Stimulated activated CD4-positive, alpha-beta T cell treated with anti-CD3 and anti-CD28 coated beads, Interleukin-12 subunit alpha, Interleukin-12 subunit beta, amount 100 ng/mL, for 24 hours (primary cell): Measurements from ENCODE around the gene CCHCR1.

Experiments
- DNase-seq, 2 experiments: peaks; one replicate each; pipeline ENCODE4 v3.0.0-alpha.2; 2020; ENCODE audit warnings: low read depth in 2 of 2

CCHCR1 gene

DNA sequence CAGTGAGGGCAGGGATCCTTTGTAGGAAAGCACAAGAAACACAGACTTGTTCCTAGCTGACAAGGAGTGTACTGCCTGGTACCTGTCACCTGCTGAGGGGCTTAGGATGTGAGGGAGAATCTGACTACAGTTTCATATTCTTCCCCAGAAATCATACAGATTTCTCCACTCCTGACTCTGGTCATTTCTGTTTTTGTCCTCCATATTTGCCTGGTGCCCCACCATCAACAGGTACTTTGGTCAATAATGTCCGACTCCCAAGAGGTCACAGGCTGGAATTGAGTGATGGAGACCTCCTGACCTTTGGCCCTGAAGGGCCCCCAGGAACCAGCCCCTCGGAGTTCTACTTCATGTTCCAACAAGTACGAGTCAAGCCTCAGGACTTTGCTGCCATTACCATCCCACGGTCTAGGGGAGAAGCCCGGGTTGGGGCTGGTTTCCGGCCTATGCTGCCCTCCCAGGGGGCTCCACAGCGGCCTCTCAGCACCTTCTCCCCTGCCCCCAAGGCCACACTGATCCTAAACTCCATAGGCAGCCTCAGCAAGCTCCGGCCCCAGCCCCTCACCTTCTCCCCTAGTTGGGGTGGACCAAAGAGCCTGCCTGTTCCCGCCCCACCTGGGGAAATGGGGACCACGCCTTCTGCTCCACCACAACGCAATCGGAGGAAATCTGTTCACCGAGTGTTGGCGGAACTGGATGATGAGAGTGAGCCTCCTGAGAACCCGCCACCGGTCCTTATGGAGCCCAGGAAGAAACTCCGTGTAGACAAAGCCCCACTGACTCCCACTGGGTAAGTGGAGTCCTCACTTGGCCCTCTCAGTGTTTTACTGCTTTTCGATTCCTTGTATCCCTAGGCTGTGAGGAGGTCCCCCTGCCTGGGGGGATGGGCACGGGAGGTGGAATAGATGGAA, 3.9 kb upstream of the CCHCR1 start:
- no peak for DNase-seq

DNA sequence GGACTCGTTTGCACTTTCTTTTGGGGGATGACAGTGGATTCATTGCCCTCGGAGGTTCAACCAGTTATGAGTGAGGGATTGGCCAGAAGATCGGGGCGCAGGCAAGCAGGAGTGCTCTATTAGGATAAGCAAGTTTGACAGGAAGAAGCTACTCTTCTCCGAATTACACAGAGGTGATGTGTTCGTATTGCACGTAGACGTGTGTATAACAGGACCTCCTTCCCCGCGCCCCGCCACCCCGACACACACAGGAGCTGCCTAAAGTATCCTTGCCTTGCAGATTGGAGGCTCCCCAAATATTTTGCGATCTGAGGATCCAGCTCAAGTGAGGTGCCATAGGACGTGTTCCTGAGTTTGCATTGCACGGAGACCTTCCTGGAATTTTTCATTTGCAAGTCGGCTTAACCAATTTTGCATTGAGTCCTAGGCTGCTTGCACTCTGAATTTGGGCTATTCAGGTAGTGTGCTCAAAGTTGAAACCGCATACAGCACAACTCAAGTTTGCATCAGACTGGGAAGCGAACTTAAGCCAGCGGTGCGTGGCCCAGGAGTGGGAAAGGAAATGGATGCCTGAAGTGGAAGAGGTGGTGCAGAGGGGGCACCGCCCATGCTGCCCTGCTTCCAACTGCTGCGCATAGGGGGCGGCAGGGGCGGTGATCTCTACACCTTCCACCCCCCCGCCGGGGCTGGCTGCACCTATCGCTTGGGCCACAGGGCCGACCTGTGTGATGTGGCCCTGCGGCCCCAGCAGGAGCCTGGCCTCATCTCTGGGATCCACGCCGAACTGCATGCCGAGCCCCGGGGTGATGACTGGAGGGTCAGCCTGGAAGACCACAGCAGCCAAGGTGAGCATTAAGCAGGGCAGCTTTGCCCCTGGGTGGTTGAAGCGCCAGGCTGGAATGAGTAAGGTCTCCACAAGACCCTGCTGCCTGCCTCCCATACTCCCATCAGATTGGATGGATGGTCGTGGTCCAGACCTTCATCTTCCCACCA, 1.6 kb upstream of the CCHCR1 start:
- no peak for DNase-seq

DNA sequence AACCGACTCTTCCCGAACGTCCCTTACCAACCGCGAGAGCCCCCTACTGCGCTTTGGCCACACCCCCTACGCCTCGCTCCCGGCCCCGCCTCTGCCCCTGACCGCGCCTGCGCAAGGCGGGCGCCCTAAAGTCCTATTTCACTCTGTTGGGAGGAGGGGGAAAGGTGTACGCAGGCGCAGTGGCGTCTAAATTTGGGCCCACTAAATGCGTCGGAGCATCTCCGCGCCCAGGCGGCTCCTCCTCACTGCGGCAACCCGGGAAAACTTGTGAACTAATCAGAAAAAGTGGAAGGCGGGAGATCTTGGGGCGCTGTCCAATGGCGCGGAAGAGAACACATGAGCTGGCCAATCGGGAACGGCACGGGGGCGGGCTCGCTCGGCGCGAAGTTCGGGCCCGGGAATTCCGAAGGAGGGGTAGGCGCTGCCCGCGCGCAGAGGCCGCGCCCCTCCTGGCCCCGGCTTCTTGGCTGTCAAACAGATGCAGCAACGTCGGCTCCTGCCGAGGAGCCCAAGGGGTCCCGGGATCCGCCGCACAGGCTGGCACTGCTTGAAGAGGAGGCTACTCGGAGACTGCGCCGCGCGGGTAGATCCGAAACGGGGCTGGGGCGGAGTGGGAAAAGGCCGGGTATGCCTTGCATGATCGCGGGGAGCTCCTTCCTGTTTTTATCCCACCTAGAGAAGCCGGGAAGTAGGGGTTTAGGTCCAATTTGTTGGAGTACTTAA, 699 bp upstream of the CCHCR1 start, which contains the start of gene TCF19:
TSS of gene TCF19 (plus strand) at position 450 of the 723 bp plus-strand sequence. CDS start 881 bp downstream, outside the sequence.
- peak; percentile 99 for DNase-seq

DNA sequence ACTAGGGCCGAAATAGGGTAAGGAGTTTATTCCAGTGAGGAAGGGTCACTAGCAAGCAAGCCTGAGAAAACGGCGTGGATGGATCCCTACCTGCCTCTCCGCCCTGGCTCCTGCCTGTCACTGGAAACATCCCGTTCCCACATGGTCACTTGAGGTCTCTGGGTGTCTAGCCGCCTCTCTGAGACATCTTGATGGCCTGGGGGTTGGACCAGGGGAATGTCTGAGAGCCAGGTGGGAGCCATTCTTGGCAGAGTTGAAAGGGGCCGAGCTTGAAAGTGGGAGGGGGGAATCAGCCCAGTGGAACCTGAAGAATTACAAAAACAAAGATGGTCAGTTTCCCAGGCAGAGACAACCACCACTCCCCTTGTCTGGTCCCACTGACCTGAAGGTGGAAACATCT, 961 bp downstream of the CCHCR1 start:
- no peak for DNase-seq

DNA sequence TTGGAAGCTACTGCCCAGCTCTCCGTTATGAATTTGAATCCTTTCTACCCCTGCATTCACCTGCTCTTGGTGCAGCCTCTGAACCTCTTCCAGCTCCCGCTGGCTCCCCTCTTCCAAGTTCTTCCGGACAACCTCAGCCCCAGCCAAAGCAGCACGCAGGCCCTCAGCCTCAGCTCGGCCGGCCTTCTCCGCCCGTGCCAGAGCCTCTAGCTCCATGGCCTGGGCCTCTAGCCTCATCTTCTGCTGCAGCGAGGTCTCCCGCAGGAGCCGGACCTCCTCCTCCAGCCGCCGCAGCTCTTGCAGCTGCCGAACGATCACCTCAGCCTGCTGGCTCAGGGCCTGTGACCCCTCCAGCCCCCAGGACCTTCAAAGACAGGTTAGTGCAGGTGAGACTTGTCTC, 3.2 kb downstream of the CCHCR1 start:
- no peak for DNase-seq

DNA sequence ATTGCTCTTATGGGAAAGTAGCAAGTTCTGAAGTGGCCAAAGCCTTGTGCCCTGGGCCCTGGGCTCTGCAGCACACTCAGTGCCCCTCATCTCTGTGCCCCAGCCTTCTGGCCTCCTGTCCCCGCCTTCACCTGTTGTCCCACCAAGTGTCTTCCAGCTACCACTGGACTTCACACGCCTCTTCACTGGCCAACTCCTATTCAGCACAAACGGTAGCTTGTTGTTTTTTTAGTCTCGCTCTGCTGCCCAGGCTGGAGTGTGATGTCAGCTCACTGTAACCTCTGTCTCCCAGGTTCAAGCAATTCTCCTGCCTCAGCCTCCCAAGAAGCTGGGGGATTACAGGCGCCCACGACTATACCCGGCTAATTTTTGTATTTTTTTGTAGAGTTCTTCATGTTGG, 4.8 kb downstream of the CCHCR1 start:
- DNase-seq: no peak

DNA sequence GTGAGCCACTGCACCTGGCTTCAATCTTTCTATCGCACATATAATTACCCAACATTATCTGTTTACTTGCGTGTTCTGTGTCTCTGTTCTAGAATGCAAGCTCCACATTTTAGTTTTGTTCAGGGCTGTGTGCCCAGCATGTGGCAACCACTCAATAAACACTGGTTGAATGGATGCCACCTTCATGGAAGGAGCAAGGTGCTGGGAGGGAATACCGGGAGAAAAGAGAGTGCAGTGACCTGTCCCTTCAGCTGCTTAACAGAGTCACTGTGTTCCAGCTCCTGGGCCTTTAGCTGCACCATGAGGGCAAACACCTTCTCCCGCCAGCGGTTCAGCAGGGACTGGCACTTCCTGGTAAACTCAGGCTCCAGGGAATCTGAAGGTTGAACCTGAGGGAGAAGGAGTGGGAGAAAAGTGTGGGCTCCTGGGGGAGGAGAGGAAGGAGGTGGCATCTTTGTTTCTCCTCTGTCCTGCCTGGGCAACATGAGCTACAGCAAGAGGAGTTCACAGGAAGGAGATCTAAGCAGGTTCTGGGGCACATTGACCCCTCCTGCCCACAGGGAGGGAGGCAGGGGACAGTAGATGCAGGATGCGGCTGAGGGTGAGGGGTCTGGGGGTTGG, 7.7 kb downstream of the CCHCR1 start:
- DNase-seq: no peak

DNA sequence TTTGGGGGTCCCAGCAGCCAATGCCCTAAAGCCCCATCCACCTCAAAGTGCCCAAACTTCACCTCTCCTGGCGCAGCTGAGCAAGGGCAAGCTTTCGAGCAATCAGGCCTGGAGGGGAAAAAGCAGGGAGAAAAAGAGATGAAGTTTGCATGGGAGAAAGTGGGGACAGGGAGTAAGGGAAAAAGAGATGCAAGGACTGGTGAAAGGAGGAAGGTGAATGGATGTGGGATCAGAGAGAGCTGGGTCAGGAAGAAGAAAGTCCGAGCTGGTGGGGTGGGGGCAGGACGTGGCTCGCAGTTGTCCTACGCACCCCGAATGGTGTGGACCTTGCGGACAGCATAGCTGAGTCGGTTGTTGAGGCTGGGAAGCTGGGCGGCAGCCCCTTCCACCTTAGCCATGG, 12.2 kb downstream of the CCHCR1 start:
- DNase-seq: no peak

DNA sequence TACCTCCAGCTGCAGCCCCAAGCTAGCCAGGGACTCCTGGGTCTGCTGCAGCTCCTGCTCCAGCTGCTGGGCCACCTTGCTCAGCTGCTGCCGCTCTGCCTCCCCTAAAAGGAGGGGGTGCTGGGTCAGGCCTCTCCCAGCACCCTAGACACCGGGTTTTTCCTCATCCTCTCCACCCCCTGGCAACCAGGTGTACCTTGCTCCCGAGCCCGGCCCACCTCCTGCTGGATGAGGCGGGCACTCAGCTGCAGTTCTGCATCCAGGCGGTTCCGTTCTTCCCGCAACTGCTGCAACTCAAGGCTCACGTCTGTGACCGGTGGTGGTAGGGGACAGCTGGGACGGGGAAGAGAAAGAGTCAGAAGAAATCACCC, 12.6 kb downstream of the CCHCR1 start:
- DNase-seq: no peak

DNA sequence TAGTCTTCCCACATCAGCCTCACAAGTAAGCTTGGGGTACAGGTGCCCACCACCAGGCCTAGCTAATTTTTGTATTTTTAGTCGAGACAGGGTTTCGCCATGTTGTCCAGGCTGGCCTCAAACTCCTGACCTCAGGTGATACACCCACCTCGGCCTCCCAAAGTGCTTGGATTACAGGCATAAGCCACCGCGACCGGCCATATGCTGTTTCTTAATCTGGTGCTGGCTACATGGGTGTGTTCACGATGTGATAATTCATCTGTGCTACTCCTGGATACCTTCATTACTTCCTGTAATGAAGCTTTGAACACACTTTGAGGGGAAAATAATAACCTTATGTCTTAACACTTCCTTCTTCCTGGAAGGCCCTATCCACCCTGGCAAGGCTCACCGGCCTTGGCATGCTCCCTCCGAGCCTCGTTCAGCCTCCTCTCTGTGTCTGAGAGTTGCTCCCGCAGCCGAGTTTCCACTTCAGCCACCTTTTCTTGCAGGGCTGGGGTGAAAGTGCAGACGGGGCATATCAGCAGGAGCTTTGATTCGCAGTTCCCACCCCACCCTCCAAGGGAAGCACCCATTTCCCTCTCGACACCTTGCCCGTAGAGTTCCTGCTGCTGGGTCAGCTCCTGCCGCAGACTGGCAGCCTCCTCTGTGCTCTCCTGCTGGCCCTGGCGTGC, 13.2 kb downstream of the CCHCR1 start:
- no peak for DNase-seq

DNA sequence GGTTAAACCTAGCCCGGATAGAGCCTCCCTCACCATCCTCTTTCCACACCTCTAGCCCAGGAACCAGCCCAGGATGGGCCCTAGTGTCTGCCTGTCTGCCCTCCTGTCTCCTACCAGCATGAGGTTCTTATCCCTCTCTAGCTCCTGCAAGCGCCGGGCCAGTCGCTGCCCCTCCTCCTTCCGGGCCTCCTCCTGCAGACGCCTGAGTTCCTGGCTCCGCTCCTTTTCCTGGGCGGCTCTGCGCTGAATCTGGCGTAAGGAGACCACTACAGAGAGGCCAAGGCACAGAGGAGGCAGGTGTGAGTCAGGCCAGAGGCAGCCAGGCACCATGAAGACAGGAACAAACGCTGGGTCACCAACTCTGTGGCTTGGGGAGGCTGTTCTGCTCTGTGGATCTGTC, 14.5 kb downstream of the CCHCR1 start:
- no peak for DNase-seq

DNA sequence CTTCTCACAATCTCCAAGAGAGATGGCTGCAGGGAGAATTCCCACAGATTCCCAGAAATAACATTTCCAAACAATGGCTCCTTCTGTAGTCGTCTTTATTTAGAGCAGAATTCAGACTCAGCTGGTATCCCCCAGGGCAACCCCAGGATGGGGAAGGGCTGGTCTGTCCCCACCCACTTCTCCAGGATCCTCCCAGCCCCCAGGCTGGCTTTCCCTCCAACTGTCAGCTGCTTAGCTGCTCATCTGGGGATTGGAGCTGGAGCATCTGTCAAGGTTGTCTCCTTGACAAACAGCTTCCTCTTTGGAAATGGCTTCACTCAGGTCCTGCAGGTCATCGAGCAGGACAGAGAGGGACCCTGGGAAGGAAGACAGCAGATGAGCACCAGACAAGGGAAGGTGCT, 15.2 kb downstream of the CCHCR1 start:
- no peak for DNase-seq

DNA sequence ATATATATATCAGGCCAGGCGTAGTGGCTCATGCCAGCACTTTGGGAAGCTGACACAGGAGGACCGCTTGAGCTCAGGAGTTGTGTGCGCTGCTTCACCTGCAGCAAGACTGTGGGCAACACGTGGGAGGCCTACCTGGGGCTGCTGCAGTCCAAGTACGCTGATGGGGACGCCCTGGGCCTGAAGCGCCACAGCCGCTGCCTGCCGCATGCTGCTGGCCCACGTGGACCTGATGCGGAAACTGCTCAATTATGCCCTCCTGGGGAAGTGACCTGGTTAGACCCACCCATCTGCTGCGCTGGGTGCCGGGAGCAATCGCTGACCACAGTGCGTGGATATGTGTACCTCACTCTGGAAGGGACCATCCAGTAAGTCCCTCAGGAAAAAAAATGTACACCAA, 17.0 kb downstream of the CCHCR1 start:
- DNase-seq: no peak

DNA sequence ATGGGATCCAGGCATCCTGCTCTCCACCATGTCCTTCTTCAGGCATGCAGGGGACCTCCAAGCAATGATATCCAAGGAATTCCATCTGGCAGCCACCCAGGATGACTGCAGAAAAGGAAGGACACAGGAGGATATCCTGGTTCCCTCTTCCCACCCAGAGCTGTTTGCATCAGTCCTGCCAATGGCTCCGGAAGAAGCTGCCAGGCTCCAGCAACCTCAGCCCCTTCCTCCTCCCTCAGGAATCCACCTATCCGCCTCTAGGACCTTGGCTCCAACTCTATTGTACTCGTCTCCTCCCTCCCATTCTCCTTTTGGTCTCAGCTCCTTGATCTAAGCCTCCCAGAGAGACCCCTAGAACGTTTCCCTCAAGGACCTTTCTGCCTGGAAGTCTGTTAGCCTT, 18.0 kb downstream of the CCHCR1 start:
- no peak for DNase-seq

DNA sequence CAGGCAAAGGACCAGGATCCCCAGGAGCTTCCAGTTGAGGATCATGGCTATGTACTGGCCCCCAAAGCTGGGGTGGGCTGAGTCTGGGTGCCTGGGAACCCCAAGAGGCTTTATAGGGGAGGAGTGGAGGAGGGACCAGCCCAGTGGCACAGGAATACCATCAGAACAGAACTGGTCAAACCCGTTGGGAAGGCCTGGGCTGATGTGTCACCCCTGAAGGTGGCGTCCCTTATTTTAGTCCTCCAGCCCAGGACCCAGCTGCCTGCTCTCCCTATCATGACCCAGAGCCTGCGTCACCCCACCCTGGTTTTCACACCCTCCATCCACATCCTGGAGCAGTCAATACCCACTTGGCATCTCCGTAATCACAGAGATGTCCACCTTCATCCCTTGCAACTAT, 18.6 kb downstream of the CCHCR1 start, which contains the start of gene PSORS1C2:
TSS of gene PSORS1C2 (minus strand) at position 85 of the 400 bp plus-strand sequence. CDS start at position 45, 40 bp downstream.
- DNase-seq: no peak

DNA sequence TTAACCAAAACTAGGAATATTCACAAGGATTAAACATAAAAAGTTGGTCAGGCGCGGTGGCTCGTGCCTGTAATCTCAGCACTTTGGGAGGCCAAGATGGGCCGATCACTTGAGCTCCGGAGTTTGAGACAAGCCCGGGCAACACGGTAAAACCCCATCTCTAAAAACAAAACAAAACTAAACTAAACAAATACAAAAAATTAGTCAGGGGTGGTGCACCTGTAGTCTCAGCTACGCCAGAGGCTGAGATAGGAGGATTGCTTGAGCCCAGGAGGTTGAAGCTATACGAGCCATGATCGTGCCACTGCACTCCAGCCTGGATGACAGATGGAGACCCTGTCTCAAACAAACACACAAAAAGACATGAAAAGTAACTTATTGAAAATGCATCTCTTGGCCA, 21.9 kb downstream of the CCHCR1 start:
- DNase-seq: no peak

DNA sequence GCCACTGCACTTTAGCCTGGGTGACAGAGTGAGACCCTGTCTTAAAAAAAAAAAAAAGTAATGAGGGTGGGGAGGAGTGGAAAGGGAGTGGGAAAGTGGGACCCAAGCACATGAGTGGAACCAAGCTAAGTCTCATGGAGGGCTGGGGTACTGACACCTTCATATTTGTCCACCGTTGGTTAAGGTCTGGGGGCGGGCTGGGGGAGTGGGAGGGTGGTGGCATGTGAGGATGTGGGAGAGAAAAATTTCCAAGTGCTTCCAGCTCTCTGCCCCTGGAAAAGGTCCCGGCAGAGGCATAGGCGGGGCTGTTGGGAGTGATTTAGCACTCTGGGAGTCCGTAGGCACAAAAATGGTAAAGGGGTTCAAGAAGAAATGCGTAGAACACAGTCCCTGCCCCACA, 24.8 kb downstream of the CCHCR1 start:
- DNase-seq: no peak

DNA sequence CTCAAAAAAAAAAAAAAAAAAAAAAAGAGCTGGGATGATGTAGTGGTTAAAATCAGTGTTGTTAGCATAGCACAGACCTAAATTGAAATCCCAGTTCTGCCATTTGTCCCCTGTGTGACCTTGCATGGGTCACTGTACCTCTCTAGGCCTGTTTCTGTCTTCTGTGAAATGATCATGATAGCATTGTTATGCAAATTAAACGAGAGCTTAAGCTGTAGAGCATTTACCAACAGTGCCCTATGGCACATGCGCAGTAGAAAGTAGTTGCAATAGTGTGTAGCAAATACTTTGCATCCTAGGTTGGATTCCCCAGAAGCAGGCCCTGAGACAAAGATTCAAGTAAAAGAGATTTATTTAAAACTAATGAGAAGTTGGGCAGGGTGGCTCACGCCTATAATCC, 26.0 kb downstream of the CCHCR1 start:
- DNase-seq: no peak

DNA sequence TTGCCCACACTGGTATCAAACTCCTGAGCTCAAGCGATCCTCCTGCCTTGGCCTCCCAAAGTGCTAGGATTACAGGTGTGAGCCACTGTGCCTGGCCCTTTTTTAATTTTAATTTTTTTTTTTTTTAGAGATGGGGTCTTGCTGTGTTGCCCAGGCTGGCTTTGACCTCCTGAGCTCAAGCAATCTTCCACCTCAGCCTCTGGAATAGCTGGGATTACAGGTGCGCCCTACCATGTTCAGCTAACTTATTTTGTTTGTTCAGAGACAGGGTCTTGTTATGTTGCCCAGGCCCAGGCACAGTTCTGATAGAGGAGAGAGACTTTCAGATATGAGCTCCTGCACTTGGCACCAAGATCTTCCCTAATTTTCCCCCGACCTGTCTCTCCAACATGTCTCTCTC, 26.9 kb downstream of the CCHCR1 start:
- DNase-seq: no peak

DNA sequence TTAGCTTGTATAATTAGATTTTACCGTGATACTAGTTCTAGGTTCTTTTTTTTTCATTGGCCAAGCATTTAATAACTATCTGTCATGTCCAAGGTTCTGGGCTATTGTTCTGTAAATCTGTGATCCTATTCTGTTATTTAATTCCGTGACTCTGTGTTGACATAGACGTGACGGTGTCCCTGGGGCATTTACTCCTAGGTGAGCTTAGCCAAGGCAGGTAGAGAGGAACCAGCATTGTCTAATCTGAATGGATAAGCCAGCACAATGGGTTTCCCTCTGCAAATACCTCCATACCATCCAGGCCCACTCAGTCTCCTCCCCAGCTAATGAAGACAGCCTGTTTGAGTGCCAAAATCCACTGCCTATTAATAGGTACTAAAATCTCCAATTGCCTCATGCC, 28.5 kb downstream of the CCHCR1 start:
- DNase-seq: no peak
